Smooth muscle cell of bladder (primary cell): ENCODE measurements around the gene CEP55. TPM values are rescaled to one million over a fixed set of nuclear protein-coding genes. Genes with fewer than 3 reads are reported as not detected.

ENCODE experiments used
- total RNA-seq: library from RNA; depleted of rRNA; stranded (reverse); fragments of >200 nt; gene quantifications from 2 replicates; pipeline ENCODE4 v1.2.3, GENCODE V29; 2014

Gene CEP55
- total RNA-seq, result 3.8 TPM in 2 replicates

GRCh38 chr10:93496322-93497041 lies at the start of gene CEP55:
Gene CEP55, plus strand, starts transcription at chr10:93496612. Its CDS starts 3,440 bp downstream, at chr10:93500052.

GRCh38 chr10:93482145-93482834 lies 14.1 kb upstream of the CEP55 start, which contains the start of gene MYOF:
Gene MYOF, minus strand, starts transcription at chr10:93482334. Its CDS starts 140 bp downstream, at chr10:93482194.

GRCh38 chr10:93566435-93567276 lies 70.2 kb downstream of the CEP55 start, which contains the start of gene FFAR4:
Gene FFAR4, plus strand, starts transcription at chr10:93566665. Its CDS starts 56 bp downstream, at chr10:93566721.

Other genes starting within 250 kb of the CEP55 start
- 119 and 218 TPM in 2 replicates for gene MYOF, start 14.3 kb upstream of the CEP55 start, total RNA-seq
- gene FFAR4, start 70.1 kb downstream of the CEP55 start, total RNA-seq, result not detected in 2 replicates
- gene RBP4, start 104.6 kb downstream of the CEP55 start, total RNA-seq, result 0.37 TPM in 1 of 2 replicates, not detected in the other
- not detected in 2 replicates for gene PDE6C, start 115.9 kb downstream of the CEP55 start, total RNA-seq
- gene FRA10AC1, start 206.0 kb downstream of the CEP55 start, total RNA-seq, result 4.8 and 6.1 TPM in 2 replicates